ENCODE measurements around the gene FOCAD.

DNA sequence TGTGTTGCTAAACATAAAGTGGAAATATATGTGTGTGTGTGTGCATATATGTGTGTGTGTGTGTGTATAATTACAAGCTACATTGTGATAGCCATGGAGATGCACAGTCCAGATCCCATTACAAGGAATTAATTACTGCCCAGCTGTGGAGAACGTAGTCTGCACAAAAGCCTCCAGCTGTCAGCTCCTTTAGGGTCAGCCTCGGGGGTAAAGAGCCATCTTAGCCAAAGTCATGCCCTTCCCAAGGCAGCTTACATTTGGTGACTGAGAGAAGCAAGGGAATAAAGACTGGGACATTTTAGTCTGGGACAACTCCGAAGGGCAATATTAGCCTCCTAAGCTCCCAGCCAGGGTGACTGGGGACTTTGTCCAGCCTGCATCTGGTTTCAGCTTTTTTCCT is 21.9 kb upstream of the FOCAD start:
- TF ChIP-seq, protein P1, sequence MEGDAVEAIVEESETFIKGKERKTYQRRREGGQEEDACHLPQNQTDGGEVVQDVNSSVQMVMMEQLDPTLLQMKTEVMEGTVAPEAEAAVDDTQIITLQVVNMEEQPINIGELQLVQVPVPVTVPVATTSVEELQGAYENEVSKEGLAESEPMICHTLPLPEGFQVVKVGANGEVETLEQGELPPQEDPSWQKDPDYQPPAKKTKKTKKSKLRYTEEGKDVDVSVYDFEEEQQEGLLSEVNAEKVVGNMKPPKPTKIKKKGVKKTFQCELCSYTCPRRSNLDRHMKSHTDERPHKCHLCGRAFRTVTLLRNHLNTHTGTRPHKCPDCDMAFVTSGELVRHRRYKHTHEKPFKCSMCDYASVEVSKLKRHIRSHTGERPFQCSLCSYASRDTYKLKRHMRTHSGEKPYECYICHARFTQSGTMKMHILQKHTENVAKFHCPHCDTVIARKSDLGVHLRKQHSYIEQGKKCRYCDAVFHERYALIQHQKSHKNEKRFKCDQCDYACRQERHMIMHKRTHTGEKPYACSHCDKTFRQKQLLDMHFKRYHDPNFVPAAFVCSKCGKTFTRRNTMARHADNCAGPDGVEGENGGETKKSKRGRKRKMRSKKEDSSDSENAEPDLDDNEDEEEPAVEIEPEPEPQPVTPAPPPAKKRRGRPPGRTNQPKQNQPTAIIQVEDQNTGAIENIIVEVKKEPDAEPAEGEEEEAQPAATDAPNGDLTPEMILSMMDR (IDR thresholded peaks at IDR 0.05; ENCODE audit: low read length): no peak
- no peak for TF ChIP-seq EZH2 (IDR thresholded peaks at IDR 0.05; ENCODE audit: borderline replicate concordance, low read length)
